Hepatocyte (in vitro differentiated cells): Measurements from ENCODE around the gene MICAL3.

Experiments used
- CTCF ChIP-seq: fragments of 200-600 bp; sonication (generic); IDR thresholded peaks from 2 replicates; pipeline ENCODE4 v1.5.1; 2016; ENCODE audit warnings: antibody characterized with exemption, mild to moderate bottlenecking; ENCODE audit not compliant: poor library complexity
- EZH2 ChIP-seq: fragments of 200-600 bp; sonication (generic); IDR thresholded peaks from 2 replicates; pipeline ENCODE4 v1.6.1; 2016; ENCODE audit warnings: antibody characterized with exemption, mild to moderate bottlenecking, borderline replicate concordance
- EZH2phosphoT487 ChIP-seq: fragments of 200-600 bp; sonication (generic); IDR thresholded peaks from one replicate; pipeline ENCODE4 v1.6.1; 2018; ENCODE audit warnings: antibody characterized with exemption, mild to moderate bottlenecking, low read depth, moderate library complexity; ENCODE audit not compliant: unreplicated experiment, severe bottlenecking

GRCh38 chr22:17858033-17858432 is 166.3 kb downstream of the MICAL3 start:
- TF ChIP-seq EZH2 (no peak), CTCF (no peak), EZH2phosphoT487 (no peak)
